Ramos (cell line): ENCODE results near the gene PPP1R12B.
"Not testable (repeated sequence)": the region's sequence is repeated elsewhere in the genome, so short reads cannot be mapped to it uniquely, and the experiment has no call there.

Experiments used
- in situ Hi-C: fragments of 300-500 bp; cut with MboI; formaldehyde crosslinking; loops from one replicate; pipeline ENCODE4 v1.14.3; 2022; ENCODE audit warnings: low sequenced_read_pairs; ENCODE audit not compliant: unreplicated experiment

Gene PPP1R12B

GRCh38 chr1:202546796-202547195, 198.3 kb downstream of the PPP1R12B start:
- in situ Hi-C loops = not testable (repeated sequence)

GRCh38 chr1:202547215-202547614, 198.7 kb downstream of the PPP1R12B start:
- in situ Hi-C loops = no loop called here

GRCh38 chr1:202550088-202550487, 201.6 kb downstream of the PPP1R12B start:
- in situ Hi-C loops = not testable (repeated sequence)

- in situ Hi-C loops = no loop called here
These were observed 203.2 kb downstream of the PPP1R12B start for GRCh38 chr1:202551683-202552082.

- in situ Hi-C loops = not testable (repeated sequence)
These were observed 204.1 kb downstream of the PPP1R12B start for GRCh38 chr1:202552615-202553014.

GRCh38 chr1:202553078-202553477, 204.6 kb downstream of the PPP1R12B start:
- in situ Hi-C loops = not testable (repeated sequence)

GRCh38 chr1:202553560-202554038, 205.1 kb downstream of the PPP1R12B start:
- in situ Hi-C loops = no loop called here

GRCh38 chr1:202554619-202555018, 206.1 kb downstream of the PPP1R12B start:
- in situ Hi-C loops = not testable (repeated sequence)

- in situ Hi-C loops = not testable (repeated sequence)
These were observed 207.5 kb downstream of the PPP1R12B start for GRCh38 chr1:202556037-202556436.

- in situ Hi-C loops = not testable (repeated sequence)
These were observed 209.2 kb downstream of the PPP1R12B start for GRCh38 chr1:202557662-202558061.

- in situ Hi-C loops = no loop called here
These were observed 212.7 kb downstream of the PPP1R12B start for GRCh38 chr1:202561240-202561639.

- in situ Hi-C loops = no loop called here
These were observed 213.4 kb downstream of the PPP1R12B start for GRCh38 chr1:202561726-202562443.

GRCh38 chr1:202562444-202563060, 214.1 kb downstream of the PPP1R12B start:
- in situ Hi-C loops = no loop called here

GRCh38 chr1:202563818-202564217, 215.3 kb downstream of the PPP1R12B start:
- in situ Hi-C loops = no loop called here

GRCh38 chr1:202564958-202565495, 216.5 kb downstream of the PPP1R12B start:
- in situ Hi-C loops = no loop called here

- in situ Hi-C loops = no loop called here
These were observed 217.5 kb downstream of the PPP1R12B start for GRCh38 chr1:202565890-202566602.

- in situ Hi-C loops = no loop called here
These were observed 219.2 kb downstream of the PPP1R12B start for GRCh38 chr1:202567738-202568137.

GRCh38 chr1:202568410-202568809, 219.9 kb downstream of the PPP1R12B start:
- in situ Hi-C loops = no loop called here

GRCh38 chr1:202568826-202569225, 220.3 kb downstream of the PPP1R12B start:
- in situ Hi-C loops = no loop called here

GRCh38 chr1:202569393-202570322, 221.2 kb downstream of the PPP1R12B start:
- in situ Hi-C loops = loop anchor here (10.0 kb wide), 1 partner anchor 225 kb away; the partner anchor contains the start of genes PPP1R12B and UBE2T
